GM19468 (cell line): ENCODE results near the gene PCBP3.

Experiments
- ATAC-seq: cut with Tn5 transposase; IDR thresholded peaks from one replicate; pipeline ENCODE4 v1.9.1; 2021; ENCODE audit warnings: mild to moderate bottlenecking, moderate library complexity, moderate number of reproducible peaks; ENCODE audit not compliant: unreplicated experiment; ENCODE audit errors: extremely low read depth

PCBP3 gene

GRCh38 chr21:45979651-45980050 is 336.1 kb downstream of the PCBP3 start:
- no peak for ATAC-seq

GRCh38 chr21:45980271-45980670 is 336.7 kb downstream of the PCBP3 start:
- no peak for ATAC-seq

- no peak for ATAC-seq
These were observed 337.2 kb downstream of the PCBP3 start for GRCh38 chr21:45980697-45981096.

- no peak for ATAC-seq
These were observed 337.9 kb downstream of the PCBP3 start, which contains the start of gene COL6A1 for GRCh38 chr21:45981151-45982091. TSS of gene COL6A1 (plus strand) at chr21:45981770. CDS start at chr21:45981851, 81 bp downstream.

GRCh38 chr21:45982092-45982757 is 338.7 kb downstream of the PCBP3 start:
- no peak for ATAC-seq

- ATAC-seq, result no peak
These were observed 339.5 kb downstream of the PCBP3 start for GRCh38 chr21:45982758-45983648.

- no peak for ATAC-seq
These were observed 340.1 kb downstream of the PCBP3 start for GRCh38 chr21:45983649-45983965.

GRCh38 chr21:45983981-45984551 is 340.5 kb downstream of the PCBP3 start:
- no peak for ATAC-seq

- ATAC-seq, result no peak
These were observed 341.1 kb downstream of the PCBP3 start for GRCh38 chr21:45984584-45985095.

- ATAC-seq, result no peak
These were observed 342.2 kb downstream of the PCBP3 start for GRCh38 chr21:45985471-45986315.

GRCh38 chr21:45986316-45987051 is 343.0 kb downstream of the PCBP3 start:
- ATAC-seq, result no peak

- ATAC-seq, result no peak
These were observed 343.7 kb downstream of the PCBP3 start for GRCh38 chr21:45987121-45987711.

GRCh38 chr21:45988366-45989347 is 345.1 kb downstream of the PCBP3 start:
- ATAC-seq, result no peak

GRCh38 chr21:45989355-45990048 is 346.0 kb downstream of the PCBP3 start:
- ATAC-seq, result no peak

GRCh38 chr21:45990049-45990711 is 346.7 kb downstream of the PCBP3 start:
- no peak for ATAC-seq
